HCEC 1CT (cell line): ENCODE results near the gene GPRASP1.
"Not testable (repeated sequence)": the region's sequence is repeated elsewhere in the genome, so short reads cannot be mapped to it uniquely, and the experiment has no call there.

ENCODE experiments used
- DNase-seq: peaks from one replicate; pipeline ENCODE4 v3.0.0-alpha.2; 2017

The GPRASP1 gene, protein sequence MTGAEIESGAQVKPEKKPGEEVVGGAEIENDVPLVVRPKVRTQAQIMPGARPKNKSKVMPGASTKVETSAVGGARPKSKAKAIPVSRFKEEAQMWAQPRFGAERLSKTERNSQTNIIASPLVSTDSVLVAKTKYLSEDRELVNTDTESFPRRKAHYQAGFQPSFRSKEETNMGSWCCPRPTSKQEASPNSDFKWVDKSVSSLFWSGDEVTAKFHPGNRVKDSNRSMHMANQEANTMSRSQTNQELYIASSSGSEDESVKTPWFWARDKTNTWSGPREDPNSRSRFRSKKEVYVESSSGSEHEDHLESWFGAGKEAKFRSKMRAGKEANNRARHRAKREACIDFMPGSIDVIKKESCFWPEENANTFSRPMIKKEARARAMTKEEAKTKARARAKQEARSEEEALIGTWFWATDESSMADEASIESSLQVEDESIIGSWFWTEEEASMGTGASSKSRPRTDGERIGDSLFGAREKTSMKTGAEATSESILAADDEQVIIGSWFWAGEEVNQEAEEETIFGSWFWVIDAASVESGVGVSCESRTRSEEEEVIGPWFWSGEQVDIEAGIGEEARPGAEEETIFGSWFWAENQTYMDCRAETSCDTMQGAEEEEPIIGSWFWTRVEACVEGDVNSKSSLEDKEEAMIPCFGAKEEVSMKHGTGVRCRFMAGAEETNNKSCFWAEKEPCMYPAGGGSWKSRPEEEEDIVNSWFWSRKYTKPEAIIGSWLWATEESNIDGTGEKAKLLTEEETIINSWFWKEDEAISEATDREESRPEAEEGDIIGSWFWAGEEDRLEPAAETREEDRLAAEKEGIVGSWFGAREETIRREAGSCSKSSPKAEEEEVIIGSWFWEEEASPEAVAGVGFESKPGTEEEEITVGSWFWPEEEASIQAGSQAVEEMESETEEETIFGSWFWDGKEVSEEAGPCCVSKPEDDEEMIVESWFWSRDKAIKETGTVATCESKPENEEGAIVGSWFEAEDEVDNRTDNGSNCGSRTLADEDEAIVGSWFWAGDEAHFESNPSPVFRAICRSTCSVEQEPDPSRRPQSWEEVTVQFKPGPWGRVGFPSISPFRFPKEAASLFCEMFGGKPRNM (N-terminal part only)

DNA sequence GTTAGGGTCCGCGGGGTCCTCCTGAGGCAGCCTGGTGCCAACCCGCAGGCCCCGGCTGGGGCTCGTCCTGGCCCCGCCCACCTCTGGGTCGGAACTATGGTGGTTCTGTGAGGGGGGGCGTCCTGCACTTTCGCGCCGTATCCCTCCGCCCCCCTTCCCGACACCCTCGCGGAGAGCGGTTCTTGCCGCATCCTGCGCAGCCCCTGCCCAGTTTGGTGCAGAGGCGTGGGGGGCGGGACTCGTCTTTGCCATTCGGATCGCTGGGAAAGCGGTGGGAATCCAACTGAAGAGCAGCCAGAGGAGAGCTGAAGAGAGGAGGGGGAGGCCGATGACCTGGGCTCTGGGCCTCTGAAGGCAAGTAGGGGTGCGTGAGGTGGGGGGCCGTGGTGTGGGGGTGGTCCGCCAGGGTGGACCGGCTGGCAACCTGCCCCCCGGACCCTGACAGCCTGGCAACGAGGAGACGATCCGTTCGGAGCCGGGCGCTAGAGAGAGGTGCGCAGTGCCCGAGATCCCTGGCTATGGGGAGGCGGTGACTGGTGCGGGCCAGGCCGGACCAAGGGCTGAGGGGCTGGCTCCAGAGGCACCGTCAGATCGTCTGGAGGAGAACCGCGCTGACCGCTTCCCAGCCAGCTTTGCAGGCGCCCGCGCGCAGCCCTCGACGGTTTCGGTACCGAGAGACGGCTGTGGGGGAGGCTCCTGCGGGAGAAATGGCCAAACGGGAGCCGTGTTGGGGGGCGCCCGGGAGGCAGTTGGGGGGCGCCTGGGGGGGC lies at the start of gene GPRASP1:
Gene GPRASP1, plus strand, starts transcription at position 242 of the 770 bp plus-strand sequence. CDS start 2,431 bp downstream, outside the sequence.
- DNase-seq, result no peak

DNA sequence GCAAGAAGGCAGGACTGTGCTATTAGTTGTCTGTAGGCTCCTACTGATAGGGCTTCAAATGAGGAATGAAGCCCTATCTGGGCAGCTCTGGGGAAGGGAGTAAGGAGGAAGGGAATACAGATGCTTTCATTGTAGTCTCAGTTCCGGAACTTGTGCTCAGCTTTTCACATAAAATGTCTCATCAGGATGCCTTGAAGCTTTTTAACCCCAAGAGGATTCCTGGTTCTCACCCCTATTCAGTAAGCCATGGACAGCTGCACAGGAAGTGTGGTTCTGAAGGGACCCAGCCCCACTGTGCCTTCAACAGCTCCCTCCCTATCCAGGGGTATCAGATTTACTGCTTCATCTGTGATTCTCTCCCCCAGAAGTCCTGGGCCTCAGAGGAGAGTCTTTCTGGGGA lies 47.0 kb upstream of the GPRASP1 start:
- DNase-seq, result no peak

DNA sequence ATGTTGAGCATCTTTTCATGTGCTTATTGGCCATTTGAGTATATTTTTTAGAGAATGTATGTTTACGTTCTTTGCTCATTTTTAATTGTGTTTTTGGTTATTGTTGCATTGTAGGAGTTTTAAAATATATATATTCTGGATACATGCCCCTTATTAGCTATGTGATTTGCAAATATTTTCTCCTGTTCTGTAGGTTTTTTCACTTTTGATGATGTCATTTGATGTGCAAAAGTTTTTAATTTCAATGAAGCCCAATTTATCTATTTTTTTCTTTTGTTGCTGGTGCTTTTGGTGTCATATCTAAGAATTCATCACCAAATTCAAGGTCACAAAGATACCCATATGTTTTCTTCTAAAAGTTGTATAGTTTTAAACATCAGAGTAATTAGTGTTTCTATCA lies 45.2 kb upstream of the GPRASP1 start:
- no peak for DNase-seq

DNA sequence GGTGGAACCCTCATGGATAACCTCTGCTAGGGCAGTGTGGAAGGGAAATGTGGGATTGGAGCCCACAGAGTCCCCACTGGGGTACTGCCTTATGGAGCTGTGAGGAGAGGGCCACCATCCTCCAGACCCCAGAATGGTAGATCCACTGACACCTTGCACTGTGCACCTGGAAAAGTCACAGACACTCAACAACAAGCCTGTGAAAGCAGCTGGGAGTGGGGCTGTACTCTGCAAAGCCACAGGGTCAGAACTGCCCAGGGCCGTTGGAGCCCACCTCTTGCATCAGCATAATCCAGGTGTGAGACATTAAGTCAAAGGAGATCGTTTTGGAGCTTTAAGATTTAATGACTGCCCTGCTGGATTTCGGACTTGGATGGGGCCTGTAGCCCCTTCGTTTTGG lies 40.4 kb upstream of the GPRASP1 start:
- DNase-seq, result no peak

DNA sequence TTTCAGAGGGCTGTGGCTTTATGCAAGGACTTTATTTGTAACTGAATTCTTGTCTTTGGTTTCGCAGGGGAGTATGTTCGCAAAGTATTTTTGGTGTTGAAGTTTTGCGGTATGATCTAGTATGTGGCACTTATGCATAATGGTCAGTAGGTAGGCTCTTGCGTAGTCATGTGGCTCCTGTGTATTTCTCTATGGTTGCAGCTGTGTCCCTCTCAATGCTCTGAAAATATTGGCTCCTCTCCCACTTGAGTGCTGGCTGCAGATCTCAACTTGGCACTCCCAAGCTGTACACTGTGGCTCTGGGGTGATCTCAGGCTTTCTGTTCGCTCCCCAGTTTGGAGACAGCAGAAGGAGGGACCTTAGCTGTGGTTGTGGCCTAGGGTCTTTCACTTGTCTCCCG lies 27.2 kb upstream of the GPRASP1 start:
- no peak for DNase-seq

DNA sequence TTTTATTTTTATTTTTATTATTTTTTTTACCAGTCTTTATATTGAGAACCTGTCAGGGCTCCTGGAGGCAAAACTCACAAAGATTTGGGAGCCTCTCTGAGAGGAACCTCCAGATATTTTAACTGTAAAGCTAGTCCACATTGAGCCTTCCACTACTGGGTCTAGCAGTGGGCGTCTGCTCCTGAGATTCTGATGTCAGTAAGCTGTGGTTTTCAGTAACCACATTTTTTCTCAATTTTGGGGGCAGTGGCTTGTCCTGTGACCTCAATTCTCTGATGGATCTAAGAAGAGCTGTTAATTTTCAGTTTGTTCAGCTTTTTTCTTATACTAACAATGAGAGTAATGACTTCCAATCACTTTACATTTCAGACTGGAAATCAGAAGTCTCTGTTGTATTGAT lies 23.6 kb upstream of the GPRASP1 start:
- no peak for DNase-seq

DNA sequence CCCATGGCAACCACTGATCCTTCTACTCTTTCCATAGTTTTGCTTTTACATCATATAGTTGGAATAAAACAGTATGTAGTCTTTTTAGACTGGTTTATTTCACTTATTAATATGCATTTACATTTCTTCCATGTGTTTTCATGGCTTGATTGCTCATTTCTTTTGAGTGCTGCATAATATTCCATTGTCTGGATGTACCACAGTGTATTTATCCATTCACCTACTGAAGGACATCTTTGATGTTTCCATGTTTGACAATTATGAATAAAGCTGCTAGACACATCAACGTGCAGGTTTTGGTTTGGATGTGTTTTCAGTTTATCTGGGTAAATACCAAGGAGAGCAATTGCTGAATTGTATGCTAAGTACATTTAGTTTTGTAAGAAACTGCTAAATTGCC lies 13.7 kb upstream of the GPRASP1 start:
- no peak for DNase-seq

DNA sequence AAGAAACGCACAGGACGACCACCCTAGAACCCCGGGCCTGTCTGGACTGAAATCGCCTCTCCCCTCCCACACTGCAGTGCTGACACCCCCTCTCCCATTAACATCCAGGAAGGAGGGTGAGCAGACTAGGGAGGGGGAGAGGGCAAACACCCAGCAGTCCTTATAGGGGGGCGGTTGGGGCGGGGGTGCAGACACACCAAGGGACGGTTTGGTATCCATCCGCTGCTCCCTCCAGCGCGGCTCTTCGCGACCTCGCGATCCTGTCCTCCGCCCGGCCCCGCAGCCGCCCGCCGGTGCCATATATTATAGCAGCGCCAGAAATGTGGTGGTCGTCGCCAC lies 411 bp upstream of the GPRASP1 start:
- DNase-seq, result no peak

DNA sequence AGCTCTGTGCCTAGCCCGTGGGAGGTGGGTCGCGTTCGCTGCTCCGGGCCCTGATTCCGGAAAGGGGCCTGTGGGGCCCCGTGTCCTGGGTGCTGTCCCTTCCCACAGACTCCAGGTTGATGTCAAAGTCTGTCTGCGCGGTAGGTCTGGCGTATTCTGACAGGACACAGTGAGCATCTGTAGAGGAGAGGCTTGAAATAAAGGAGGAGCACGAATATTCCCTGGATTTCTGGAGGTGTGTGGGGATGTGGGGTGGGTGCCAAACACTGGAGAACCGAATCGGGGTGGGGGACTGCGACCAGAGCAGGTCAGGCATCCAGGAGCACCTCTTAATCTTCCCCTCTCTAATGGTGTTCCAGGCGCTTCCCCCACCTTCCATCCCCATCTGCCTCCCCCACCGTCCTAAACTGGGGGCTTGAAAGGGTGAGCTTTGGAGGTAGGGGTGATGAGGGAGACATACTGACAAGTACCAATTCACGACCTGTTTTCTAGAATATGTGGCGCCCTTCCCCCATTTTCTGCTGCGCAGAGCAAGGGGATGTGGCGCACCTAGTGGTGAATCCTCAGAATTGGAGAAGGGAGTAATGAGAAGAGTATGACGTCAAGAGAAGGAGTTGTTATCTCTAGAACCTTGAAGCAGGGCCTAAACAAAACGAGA lies 877 bp downstream of the GPRASP1 start:
- peak; percentile 6 for DNase-seq

DNA sequence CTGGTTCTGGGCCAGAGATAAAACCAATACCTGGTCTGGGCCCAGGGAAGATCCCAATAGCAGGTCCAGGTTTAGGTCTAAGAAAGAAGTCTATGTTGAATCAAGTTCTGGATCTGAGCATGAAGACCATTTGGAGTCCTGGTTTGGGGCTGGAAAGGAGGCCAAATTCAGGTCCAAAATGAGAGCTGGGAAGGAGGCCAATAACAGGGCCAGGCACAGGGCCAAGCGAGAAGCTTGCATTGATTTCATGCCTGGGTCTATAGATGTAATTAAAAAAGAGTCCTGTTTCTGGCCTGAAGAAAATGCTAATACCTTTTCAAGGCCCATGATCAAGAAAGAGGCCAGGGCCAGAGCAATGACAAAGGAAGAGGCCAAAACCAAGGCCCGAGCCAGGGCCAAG lies 3.4 kb downstream of the GPRASP1 start:
- DNase-seq, result no peak

DNA sequence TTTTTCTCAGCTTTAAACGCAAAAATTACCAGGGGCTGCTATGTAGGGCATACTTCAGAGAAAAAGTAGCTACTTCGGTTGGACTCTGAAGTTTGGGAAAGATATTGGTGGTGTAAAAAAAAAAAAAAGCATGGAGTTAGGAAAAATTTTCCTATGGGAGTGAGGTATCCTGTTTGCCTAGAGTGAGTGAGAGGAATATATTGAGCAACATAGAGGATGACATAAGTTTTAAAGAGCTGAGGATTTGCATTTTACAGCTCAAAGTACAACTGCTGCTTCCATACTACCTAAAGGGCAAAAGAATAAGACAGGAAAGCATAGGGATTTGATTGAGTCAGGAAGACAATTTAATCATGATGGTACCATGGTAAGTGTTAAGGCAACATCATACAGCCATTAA lies 7.3 kb downstream of the GPRASP1 start:
- peak; percentile 20 for DNase-seq

DNA sequence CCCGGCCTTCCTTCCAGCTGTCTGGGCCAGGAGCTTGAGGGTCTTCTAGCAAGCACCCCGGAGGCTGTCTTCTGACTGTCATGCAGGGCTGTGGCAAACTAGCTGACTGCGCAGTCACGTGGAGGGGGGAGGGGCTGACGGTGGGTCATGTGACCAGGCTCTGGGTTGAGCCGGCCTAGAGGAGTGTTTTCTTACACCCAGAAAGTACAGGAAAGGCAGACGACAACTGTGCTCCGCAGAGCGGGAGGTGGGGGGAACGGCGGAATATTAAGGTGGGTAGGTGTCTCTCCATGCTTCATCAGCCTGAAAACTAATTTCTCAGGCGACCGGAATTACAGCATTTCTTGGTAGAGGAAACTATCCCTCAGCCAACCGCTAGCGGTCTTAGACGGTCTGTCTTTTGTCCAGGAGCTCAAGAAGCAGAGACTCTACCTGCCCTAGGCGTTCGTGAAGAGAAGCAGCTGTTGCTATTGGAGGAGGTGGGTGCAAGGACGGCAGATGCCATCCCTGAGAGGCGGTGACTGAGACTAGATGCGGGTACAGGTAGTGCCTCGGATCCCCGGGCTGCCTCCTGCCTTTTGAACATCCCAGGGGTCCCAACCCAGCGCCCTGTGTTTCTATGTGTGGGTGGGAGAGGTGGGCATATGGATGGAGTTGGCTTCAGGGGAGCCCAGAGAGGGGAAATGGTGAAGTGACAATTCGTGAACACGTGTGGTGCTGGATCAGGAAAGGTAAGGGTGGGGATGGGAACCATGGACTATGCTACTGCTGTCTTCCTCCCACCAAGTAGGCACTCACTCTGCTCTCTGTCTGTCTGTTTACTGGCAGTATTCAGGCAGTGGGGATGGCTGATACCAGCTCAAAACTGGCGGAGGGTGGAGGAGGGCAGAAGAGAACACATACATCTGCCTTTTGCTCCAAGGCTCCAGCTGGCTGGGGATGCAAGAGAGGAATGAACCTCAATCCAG lies 8.8 kb downstream of the GPRASP1 start:
- peak; percentile 62 for DNase-seq

DNA sequence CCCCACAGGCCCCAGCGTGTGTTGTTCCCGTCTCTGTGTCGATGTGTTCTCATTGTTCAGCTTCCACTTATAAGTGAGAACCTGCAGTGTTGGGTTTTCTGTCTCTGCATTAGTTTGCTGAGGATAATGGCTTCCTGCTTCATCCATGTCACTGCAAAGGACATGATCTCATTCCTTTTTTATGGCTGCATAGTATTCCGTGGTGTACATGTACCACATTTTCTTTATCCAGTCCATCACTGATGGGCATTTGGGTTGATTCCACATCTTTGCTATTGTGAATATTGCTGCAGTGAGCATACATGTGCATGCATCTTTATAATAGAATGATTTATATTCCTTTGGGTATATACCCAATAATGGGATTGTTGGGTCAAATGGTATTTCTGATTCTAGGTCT lies 12.5 kb downstream of the GPRASP1 start:
- DNase-seq, result not testable (repeated sequence)

DNA sequence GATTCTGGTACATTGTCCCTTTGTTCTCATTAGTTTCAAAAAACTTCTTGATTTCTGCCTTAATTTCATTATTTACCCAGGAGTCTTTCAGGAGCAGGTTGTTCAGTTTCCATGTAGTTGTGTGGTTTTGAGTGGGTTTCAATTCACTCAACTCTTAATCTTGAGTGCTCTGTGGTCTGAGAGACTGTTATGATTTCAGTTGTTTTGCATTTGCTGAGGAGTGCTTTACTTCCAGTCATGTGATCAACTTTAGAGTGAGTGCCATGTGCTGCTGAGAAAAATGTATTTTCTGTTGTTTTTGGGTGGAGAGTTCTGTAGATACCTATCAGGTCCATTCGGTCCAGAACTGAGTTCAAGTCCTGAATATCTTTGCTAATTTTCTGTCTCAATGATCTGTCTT lies 15.8 kb downstream of the GPRASP1 start:
- DNase-seq, result not testable (repeated sequence)

DNA sequence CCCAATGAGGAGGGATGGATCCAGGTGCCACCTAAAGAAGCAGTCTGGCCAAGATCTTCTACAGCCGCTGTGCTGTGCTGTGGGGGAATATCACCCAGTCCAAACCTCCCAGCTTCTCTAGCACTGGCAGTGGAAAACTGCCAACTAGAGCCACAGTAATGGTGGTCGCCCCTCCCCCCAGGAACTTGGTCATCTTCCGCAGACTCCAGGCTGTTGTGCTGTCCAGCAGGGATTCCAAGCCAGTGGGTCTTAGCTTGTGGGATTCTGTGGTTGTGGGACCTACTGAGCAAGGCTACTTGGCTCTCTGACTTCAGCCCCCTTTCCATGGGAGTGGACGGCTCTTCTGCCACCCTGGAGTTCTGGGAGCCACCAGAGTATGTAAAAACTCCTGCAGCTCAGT lies 18.2 kb downstream of the GPRASP1 start:
- no peak for DNase-seq

DNA sequence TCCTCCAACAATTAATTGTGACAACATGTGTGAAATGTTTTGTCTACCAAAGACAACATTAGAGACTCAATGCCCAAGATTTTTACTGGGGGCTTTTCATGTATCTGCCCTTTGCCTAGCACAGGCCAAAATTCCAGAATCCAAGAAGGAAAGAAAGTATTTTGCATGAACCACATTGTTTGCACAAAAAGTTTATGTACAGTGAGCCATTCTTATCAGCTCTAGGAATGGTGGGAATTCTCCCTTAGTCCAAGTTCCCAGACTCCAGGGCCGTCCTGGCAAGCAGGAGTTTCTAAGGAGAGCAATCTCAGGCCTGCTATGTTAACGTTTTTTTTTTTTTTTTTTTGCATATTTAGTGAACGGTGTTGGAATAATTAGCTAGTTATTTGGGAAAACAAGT lies 21.6 kb downstream of the GPRASP1 start:
- no peak for DNase-seq

DNA sequence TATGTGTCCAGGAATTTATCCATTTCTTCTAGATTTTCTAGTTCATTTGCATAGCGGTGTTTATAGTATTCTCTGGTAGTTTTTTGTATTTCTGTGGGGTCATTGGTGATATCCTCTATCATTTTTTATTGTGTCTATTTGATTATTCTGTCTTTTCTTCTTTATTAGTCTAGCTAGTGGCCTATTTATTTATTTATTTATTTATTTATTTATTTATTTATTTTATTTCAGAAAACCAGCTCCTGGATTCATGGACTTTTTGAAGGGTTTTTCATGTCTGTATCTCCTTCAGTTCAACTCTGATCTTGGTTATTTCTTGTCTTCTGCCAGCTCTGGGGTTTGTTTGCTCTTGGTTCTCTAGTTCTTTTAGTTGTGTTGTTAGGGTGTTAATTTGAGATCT lies 26.2 kb downstream of the GPRASP1 start:
- DNase-seq, result not testable (repeated sequence)

DNA sequence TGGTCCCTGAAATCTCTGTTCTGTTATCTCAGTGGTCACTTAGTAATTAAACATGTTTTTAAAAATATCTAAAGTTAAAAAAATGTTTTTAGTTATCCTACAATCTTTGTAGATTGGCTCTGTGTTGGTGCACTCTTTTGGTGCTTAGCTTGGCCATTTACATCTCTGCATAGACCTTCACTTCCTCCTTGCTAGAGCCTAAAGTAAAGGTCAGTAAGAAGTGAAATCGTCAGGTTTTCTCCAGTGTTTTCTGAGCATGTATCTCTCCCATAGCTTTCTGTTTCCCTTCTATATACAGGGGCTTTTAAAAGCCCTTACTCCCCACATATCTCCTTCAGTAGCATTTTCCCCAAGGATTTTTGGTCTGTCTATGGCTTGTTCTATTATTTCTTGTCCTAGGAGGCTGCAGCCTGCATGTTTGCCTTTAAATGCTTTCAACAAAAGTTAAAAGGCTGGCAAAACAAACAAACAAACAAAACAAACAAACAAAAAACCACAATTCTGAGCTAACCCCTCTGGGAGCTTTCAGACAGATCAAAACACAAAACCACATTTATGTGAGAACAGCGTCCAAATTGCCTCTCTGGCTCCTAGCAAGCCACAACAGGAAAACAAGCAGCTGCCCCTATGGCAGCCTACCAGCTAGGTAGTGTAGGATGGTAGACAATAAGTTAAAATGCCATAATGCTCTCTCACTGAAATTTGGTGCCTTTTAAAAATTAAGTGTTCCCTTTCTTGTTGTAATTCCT lies 33.7 kb downstream of the GPRASP1 start:
- DNase-seq, result no peak

DNA sequence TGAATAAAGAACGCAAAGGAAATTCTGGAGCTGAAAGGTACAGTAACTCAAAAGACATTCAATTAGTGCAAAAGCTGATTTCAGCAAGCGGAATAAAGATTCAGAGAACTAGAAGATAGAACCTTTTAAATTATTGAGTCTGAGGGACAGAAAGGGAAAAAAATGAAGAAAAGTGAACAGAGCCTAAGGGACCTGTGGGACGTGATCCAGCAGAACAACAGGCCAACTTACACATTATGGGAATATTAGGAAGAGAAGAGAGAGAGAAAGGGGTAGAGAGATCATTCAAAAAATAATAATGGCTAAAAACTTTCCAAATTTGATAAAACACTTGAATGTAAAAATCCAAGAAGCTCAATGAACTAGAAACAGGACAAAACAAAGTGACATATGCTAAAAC lies 43.5 kb downstream of the GPRASP1 start:
- no peak for DNase-seq

DNA sequence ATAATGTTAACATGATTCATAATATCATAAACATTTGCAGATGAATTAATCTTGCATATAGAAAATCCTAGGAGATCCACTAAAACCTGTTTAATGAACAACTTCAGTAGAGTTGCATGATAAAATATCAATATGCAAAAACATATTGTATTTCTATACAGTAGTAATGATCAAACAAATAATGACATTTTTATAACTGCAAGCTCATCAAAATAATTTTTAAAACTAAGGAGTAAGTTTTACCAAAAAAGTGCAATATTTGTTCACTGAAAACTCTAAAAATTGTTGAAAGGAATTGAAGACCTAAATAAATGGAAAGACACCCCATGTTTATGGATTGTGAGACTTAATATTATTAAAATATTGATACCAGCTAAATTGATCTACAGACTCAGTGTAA lies 45.0 kb downstream of the GPRASP1 start:
- DNase-seq, result no peak
